RKO (cell line): ENCODE data around the gene NFKB2.

Experiments used
- DNase-seq: peaks from one replicate; pipeline ENCODE4 v3.0.0-alpha.2; 2016; ENCODE audit warnings: low spot score

Gene NFKB2

GRCh38 chr10:102395400-102396316, at the start of gene NFKB2:
Gene NFKB2, plus strand, starts transcription at chr10:102395705. Its CDS starts 255 bp downstream, at chr10:102395960.
- peak; percentile 85 for DNase-seq

GRCh38 chr10:102347236-102347828, 48.2 kb upstream of the NFKB2 start:
- peak; percentile 54 for DNase-seq

- DNase-seq, result peak; percentile 51
Observed at GRCh38 chr10:102352066-102352715, 43.3 kb upstream of the NFKB2 start.

GRCh38 chr10:102354451-102354850, 41.1 kb upstream of the NFKB2 start:
- no peak for DNase-seq

GRCh38 chr10:102358712-102359382, 36.7 kb upstream of the NFKB2 start:
- no peak for DNase-seq

- no peak for DNase-seq
Observed at GRCh38 chr10:102367441-102367840, 28.1 kb upstream of the NFKB2 start.

- no peak for DNase-seq
Observed at GRCh38 chr10:102368077-102368476, 27.4 kb upstream of the NFKB2 start.

- DNase-seq, result no peak
Observed at GRCh38 chr10:102371295-102371694, 24.2 kb upstream of the NFKB2 start.

- DNase-seq, result no peak
Observed at GRCh38 chr10:102375250-102375649, 20.3 kb upstream of the NFKB2 start.

- no peak for DNase-seq
Observed at GRCh38 chr10:102375867-102376266, 19.6 kb upstream of the NFKB2 start.

- no peak for DNase-seq
Observed at GRCh38 chr10:102376901-102377300, 18.6 kb upstream of the NFKB2 start.

GRCh38 chr10:102379383-102379782, 16.1 kb upstream of the NFKB2 start:
- DNase-seq, result no peak

- DNase-seq, result no peak
Observed at GRCh38 chr10:102381983-102382382, 13.5 kb upstream of the NFKB2 start.

- no peak for DNase-seq
Observed at GRCh38 chr10:102382871-102383270, 12.6 kb upstream of the NFKB2 start.

- DNase-seq, result no peak
Observed at GRCh38 chr10:102384053-102384452, 11.5 kb upstream of the NFKB2 start.

GRCh38 chr10:102384606-102385429, 10.7 kb upstream of the NFKB2 start:
- no peak for DNase-seq

GRCh38 chr10:102389894-102390293, 5.6 kb upstream of the NFKB2 start:
- no peak for DNase-seq

GRCh38 chr10:102392306-102392705, 3.2 kb upstream of the NFKB2 start:
- no peak for DNase-seq

GRCh38 chr10:102393411-102394078, 2.0 kb upstream of the NFKB2 start:
- no peak for DNase-seq

- peak; percentile 93 for DNase-seq
Observed at GRCh38 chr10:102394079-102394800, 1.3 kb upstream of the NFKB2 start.
